Muscle layer of duodenum (tissue), 2 donors: ENCODE data around the gene TNFRSF4.
A peak's percentile ranks its signal among the peaks of the same experiment; 100 is the strongest.

ENCODE experiments used
- H3K27ac ChIP-seq: one replicate; pipeline ENCODE4 v1.7.0; 2013; ENCODE audit warnings: mild to moderate bottlenecking, low read length
- H3K27me3 ChIP-seq: one replicate; pipeline ENCODE4 v1.7.0; 2013; ENCODE audit warnings: low read depth, mild to moderate bottlenecking, control low read depth, low read length
- H3K36me3 ChIP-seq, 2 donors: one replicate each; pipeline ENCODE4 v1.7.0; 2013; ENCODE audit warnings: low read length in 2 of 2, control low read depth in 1 of 2, mild to moderate bottlenecking in 1 of 2; ENCODE audit not compliant: insufficient read depth in 2 of 2, control insufficient read depth in 1 of 2
- H3K4me1 ChIP-seq, 2 donors: one replicate each; pipeline ENCODE4 v1.7.0; 2013; ENCODE audit warnings: low read length in 2 of 2, mild to moderate bottlenecking in 2 of 2, control low read depth in 1 of 2, moderate library complexity in 1 of 2; ENCODE audit not compliant: insufficient read depth in 2 of 2, control insufficient read depth in 1 of 2
- H3K4me3 ChIP-seq, 2 donors: one replicate each; pipeline ENCODE4 v1.7.0; 2013; ENCODE audit warnings: low read length in 2 of 2, low read depth in 1 of 2, mild to moderate bottlenecking in 1 of 2
- H3K9me3 ChIP-seq, 2 donors: one replicate each; pipeline ENCODE4 v1.7.0; 2013; ENCODE audit warnings: low read length in 2 of 2, control low read depth in 1 of 2, mild to moderate bottlenecking in 1 of 2; ENCODE audit not compliant: control insufficient read depth in 1 of 2
- donor health status: healthy.

The TNFRSF4 gene

GRCh38 chr1:1211541-1212441 lies 2.2 kb downstream of the TNFRSF4 start:
- Histone ChIP-seq H3K9me3 (no peaks in the 10 kb centered on the region), H3K4me3 (no peak overlapping the region), H3K4me1 (peaks cover 0 to 7% of the 10 kb centered on the region in 2 donors), H3K27ac (no peak overlapping the region), H3K27me3 (peaks cover 8% of the 10 kb centered on the region), H3K36me3 (peaks cover 4 to 8% of the 10 kb centered on the region in 2 donors)

GRCh38 chr1:1210726-1211540 lies 3.0 kb downstream of the TNFRSF4 start:
- Histone ChIP-seq H3K27ac (no peak overlapping the region), H3K9me3 (no peaks in the 10 kb centered on the region), H3K36me3 (no peaks in the 10 kb centered on the region), H3K27me3 (peaks cover 10% of the 10 kb centered on the region), H3K4me3 (no peak overlapping the region), H3K4me1 (peaks cover 0 to 15% of the 10 kb centered on the region in 2 donors)

GRCh38 chr1:1208713-1209433 lies 5.1 kb downstream of the TNFRSF4 start:
- no peak overlapping the region for H3K4me3 ChIP-seq
- no peaks in the 10 kb centered on the region for H3K36me3 ChIP-seq
- peaks cover 0 to 19% of the 10 kb centered on the region in 2 donors for H3K4me1 ChIP-seq
- H3K27ac ChIP-seq = no peak overlapping the region
- no peaks in the 10 kb centered on the region for H3K9me3 ChIP-seq
- H3K27me3 ChIP-seq = peaks cover 10% of the 10 kb centered on the region

GRCh38 chr1:1207571-1207892 lies 6.4 kb downstream of the TNFRSF4 start:
- no peaks in the 10 kb centered on the region for H3K9me3 ChIP-seq
- peaks cover 10% of the 10 kb centered on the region for H3K27me3 ChIP-seq
- H3K4me3 ChIP-seq = no peak overlapping the region
- no peaks in the 10 kb centered on the region for H3K36me3 ChIP-seq
- H3K27ac ChIP-seq = no peak overlapping the region
- H3K4me1 ChIP-seq = peaks cover 0 to 19% of the 10 kb centered on the region in 2 donors

- H3K9me3 ChIP-seq = no peaks in the 10 kb centered on the region
- no peaks in the 10 kb centered on the region for H3K36me3 ChIP-seq
- peaks cover 0 to 19% of the 10 kb centered on the region in 2 donors for H3K4me1 ChIP-seq
- no peak overlapping the region for H3K4me3 ChIP-seq
- H3K27me3 ChIP-seq = peaks cover 10% of the 10 kb centered on the region
- H3K27ac ChIP-seq = no peak overlapping the region
These were observed 6.9 kb downstream of the TNFRSF4 start for GRCh38 chr1:1206966-1207531.

- Histone ChIP-seq H3K4me3 (peak within 1 kb of the TSS in 1 of 2 donors; percentile 28), H3K36me3 (no peaks in the 10 kb centered on the region), H3K4me1 (peaks cover 0 to 19% of the 10 kb centered on the region in 2 donors), H3K9me3 (no peaks in the 10 kb centered on the region), H3K27me3 (peaks cover 10% of the 10 kb centered on the region), H3K27ac (no peak within 1 kb of the TSS)
These were observed 7.5 kb downstream of the TNFRSF4 start, which contains the start of gene TNFRSF18 for GRCh38 chr1:1206376-1206965. TNFRSF18 (minus strand) TSS chr1:1206592; CDS start chr1:1206571, 21 bp downstream.

GRCh38 chr1:1205769-1206375 lies 8.1 kb downstream of the TNFRSF4 start:
- Histone ChIP-seq H3K27ac (no peak overlapping the region), H3K9me3 (no peaks in the 10 kb centered on the region), H3K4me1 (peaks cover 0 to 19% of the 10 kb centered on the region in 2 donors), H3K27me3 (peaks cover 10% of the 10 kb centered on the region), H3K36me3 (no peaks in the 10 kb centered on the region), H3K4me3 (peak overlapping the region in 1 of 2 donors; percentile 28)

- H3K36me3 ChIP-seq = no peaks in the 10 kb centered on the region
- H3K27me3 ChIP-seq = peaks cover 10% of the 10 kb centered on the region
- peaks cover 0 to 19% of the 10 kb centered on the region in 2 donors for H3K4me1 ChIP-seq
- no peak overlapping the region for H3K4me3 ChIP-seq
- H3K9me3 ChIP-seq = no peaks in the 10 kb centered on the region
- no peak overlapping the region for H3K27ac ChIP-seq
These were observed 8.8 kb downstream of the TNFRSF4 start for GRCh38 chr1:1204998-1205768.

- H3K36me3 ChIP-seq = no peaks in the 10 kb centered on the region
- peaks cover 0 to 19% of the 10 kb centered on the region in 2 donors for H3K4me1 ChIP-seq
- no peak overlapping the region for H3K4me3 ChIP-seq
- H3K9me3 ChIP-seq = no peaks in the 10 kb centered on the region
- peaks cover 10% of the 10 kb centered on the region for H3K27me3 ChIP-seq
- H3K27ac ChIP-seq = no peak overlapping the region
These were observed 9.5 kb downstream of the TNFRSF4 start for GRCh38 chr1:1204425-1204920.
